Endothelial cell of umbilical vein (primary cell): ENCODE data around the gene FHDC1.

Source experiments
- POLR2A ChIP-seq: IDR thresholded peaks from 2 replicates; pipeline ENCODE4 v1.6.1; 2012; ENCODE audit warnings: low read depth, mild to moderate bottlenecking, control low read depth, low read length
- TF ChIP-seq, protein P1 (sequence below), 2 donors: IDR thresholded peaks; 1 replicate in 1 of 2; 2 replicates in 1 of 2; pipeline ENCODE4 v1.5.1; 2011; ENCODE audit warnings: low read length in 2 of 2, mild to moderate bottlenecking in 2 of 2, moderate library complexity in 2 of 2, control low read depth in 1 of 2, inconsistent platforms in 1 of 2, low read depth in 1 of 2; ENCODE audit not compliant: insufficient read depth in 1 of 2; ENCODE audit errors: extremely low read depth in 1 of 2

DNA sequence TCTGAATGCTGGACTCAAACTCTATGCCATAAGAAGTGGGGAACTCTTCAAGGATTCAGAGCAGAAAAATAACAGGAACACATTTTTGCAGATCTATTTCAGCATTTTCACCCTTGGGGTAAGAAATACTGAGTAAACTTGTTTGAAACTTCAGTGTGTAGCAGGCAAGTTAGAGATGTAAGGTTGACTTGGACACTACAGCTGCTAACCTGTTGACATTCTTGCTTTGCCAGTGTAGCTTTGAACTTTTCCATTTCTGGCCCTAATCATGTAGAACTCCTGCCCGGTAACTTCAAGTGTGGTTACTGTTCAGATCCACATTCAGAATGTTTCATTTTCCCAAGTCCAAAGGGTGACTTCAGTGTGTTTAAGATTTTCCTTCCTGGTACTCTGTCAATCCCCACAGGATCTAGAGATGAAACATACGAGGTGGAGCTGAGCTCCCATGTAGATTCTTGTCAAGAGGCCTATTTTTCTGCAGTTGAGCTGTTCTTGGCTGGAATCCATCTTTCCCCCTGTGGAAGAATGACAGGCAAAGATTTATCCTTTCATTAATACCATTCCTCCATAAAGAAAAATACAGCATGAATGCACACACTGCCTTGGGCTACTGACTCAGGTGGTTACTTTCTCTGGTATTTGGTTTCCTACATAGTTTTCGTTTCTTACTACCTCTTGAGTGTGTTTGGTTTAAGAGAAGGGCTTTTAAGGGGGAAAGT, 34.1 kb downstream of the FHDC1 start:
- TF ChIP-seq, protein P1, sequence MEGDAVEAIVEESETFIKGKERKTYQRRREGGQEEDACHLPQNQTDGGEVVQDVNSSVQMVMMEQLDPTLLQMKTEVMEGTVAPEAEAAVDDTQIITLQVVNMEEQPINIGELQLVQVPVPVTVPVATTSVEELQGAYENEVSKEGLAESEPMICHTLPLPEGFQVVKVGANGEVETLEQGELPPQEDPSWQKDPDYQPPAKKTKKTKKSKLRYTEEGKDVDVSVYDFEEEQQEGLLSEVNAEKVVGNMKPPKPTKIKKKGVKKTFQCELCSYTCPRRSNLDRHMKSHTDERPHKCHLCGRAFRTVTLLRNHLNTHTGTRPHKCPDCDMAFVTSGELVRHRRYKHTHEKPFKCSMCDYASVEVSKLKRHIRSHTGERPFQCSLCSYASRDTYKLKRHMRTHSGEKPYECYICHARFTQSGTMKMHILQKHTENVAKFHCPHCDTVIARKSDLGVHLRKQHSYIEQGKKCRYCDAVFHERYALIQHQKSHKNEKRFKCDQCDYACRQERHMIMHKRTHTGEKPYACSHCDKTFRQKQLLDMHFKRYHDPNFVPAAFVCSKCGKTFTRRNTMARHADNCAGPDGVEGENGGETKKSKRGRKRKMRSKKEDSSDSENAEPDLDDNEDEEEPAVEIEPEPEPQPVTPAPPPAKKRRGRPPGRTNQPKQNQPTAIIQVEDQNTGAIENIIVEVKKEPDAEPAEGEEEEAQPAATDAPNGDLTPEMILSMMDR (IDR thresholded peaks at IDR 0.05; ENCODE audit: extremely low read depth in 1 of 2, insufficient read depth in 1 of 2, low read depth in 1 of 2, low read length in 2 of 2): no peak
- no peak for TF ChIP-seq POLR2A
